Measurements from ENCODE around the gene ZNRF4. TPM values are rescaled to one million over a fixed set of nuclear protein-coding genes. Genes with fewer than 3 reads are reported as not detected.

The ZNRF4 gene
- total and polyA plus RNA-seq, 2 donors (not counting 3 experiments of a cell fraction or from before 2014, with no cell fraction given), result not detected

GRCh38 chr19:5445561-5446055 lies 9.6 kb upstream of the ZNRF4 start:
- POLR2A ChIA-PET, result no interaction called here
- intact Hi-C loops (cut with micrococcal nuclease) (no loop called here), dilution Hi-C loops (cut with MboI; ENCODE audit: extremely low pct_ligation_motif_present, low sequenced_read_pairs) (no loop called here)
- Histone ChIP-seq H3K27ac (ENCODE audit: insufficient read depth, low read depth, low read length) (no peak overlapping the region), H3K4me3 (replicated peaks in 1 of 3; ENCODE audit: insufficient read depth in 1 of 3, low read depth in 1 of 3, low read length in 3 of 3) (no peak overlapping the region), H3K9ac (replicated peaks; ENCODE audit: extremely low read depth, insufficient read depth, low read length) (no peak overlapping the region), H2AFZ (ENCODE audit: low read depth, low read length) (no peak overlapping the region), H3K27me3 (ENCODE audit: control insufficient read depth in 2 of 2, insufficient read depth in 2 of 2, low read length in 2 of 2) (no peaks in the 10 kb centered on the region), H3K4me2 (ENCODE audit: insufficient read depth, low read length) (no peak overlapping the region), H3K4me1 (ENCODE audit: control insufficient read depth, extremely low read depth, insufficient read depth, low read length) (no peaks in the 10 kb centered on the region), H3K79me2 (ENCODE audit: control insufficient read depth, insufficient read depth, low read length) (no peaks in the 10 kb centered on the region), H3K36me3 (ENCODE audit: control insufficient read depth in 2 of 2, extremely low read depth in 1 of 2, insufficient read depth in 2 of 2, low read length in 2 of 2) (no peaks in the 10 kb centered on the region), H4K20me1 (replicated peaks; ENCODE audit: control insufficient read depth, extremely low read depth, insufficient read depth, low read length) (no peaks in the 10 kb centered on the region), H3K9me1 (replicated peaks; ENCODE audit: control insufficient read depth, extremely low read depth, insufficient read depth, low read length) (no peaks in the 10 kb centered on the region), H3K9me3 (replicated peaks; ENCODE audit: control insufficient read depth, insufficient read depth, low read length) (no peaks in the 10 kb centered on the region)
- TF ChIP-seq POLR2A (IDR thresholded peaks at IDR 0.05; ENCODE audit: low read depth, low read length) (no peak), FOS (IDR thresholded peaks at IDR 0.05; ENCODE audit: borderline replicate concordance, insufficient read depth, low read length) (no peak), CTCF (IDR thresholded peaks at IDR 0.05; ENCODE audit: extremely low read depth in 1 of 2, insufficient read depth in 1 of 2, low read depth in 1 of 2, low read length in 2 of 2) (no peak), JUN (IDR thresholded peaks at IDR 0.05; ENCODE audit: borderline replicate concordance, insufficient read depth, insufficient read length, low read depth) (no peak), MAX (IDR thresholded peaks at IDR 0.05; ENCODE audit: insufficient read depth, insufficient read length) (no peak), POLR2AphosphoS5 (IDR thresholded peaks at IDR 0.05; ENCODE audit: insufficient read depth, low read depth, low read length) (no peak), MYC (IDR thresholded peaks at IDR 0.05; ENCODE audit: low read depth, low read length) (no peak), GATA2 (IDR thresholded peaks at IDR 0.05; ENCODE audit: insufficient read depth, insufficient read length, low read depth, low read length) (no peak), EZH2 (IDR thresholded peaks at IDR 0.05; ENCODE audit: borderline replicate concordance, low read depth, low read length, severe bottlenecking) (no peak)
- FAIRE-seq (no peak), DNase-seq (ENCODE audit: low read depth, low spot score) (no peak)
- BruUV-seq (replicated peaks), result no TSS peak
- CTCF ChIA-PET, result no interaction called here
